Measurements from ENCODE around the gene LZTFL1. TPM values are rescaled to one million over a fixed set of nuclear protein-coding genes. Genes with fewer than 3 reads are reported as not detected.

LZTFL1 gene
- total RNA-seq, 1 experiment from 2014 or later = 9.1 TPM

GRCh38 chr3:45880725-45881077 lies 38.8 kb upstream of the LZTFL1 start:
- ATAC-seq = no peak
- POLR2A ChIA-PET = no interaction called here
- Mint-ChIP-seq H3K9me3 (no peaks in the 10 kb centered on the region), H3K4me3 (no peak overlapping the region), H3K36me3 (no peaks in the 10 kb centered on the region), H3K27ac (no peak overlapping the region), H3K4me1 (peaks cover 2% of the 10 kb centered on the region), H3K27me3 (ENCODE audit: low read depth) (peaks cover 7% of the 10 kb centered on the region)
- TF ChIP-seq ERG (CRISPR knock-in tag; IDR thresholded peaks at IDR 0.05) (no peak), CBFB (CRISPR knock-in tag; IDR thresholded peaks at IDR 0.05; ENCODE audit: low read depth) (no peak), AFF4 (CRISPR knock-in tag; IDR thresholded peaks at IDR 0.05; ENCODE audit: borderline replicate concordance) (no peak), MLX (CRISPR knock-in tag; IDR thresholded peaks at IDR 0.05) (no peak), SOX15 (CRISPR knock-in tag; IDR thresholded peaks at IDR 0.05) (no peak), E2F1 (CRISPR knock-in tag; IDR thresholded peaks at IDR 0.05) (no peak), GTF2I (CRISPR knock-in tag; conservative IDR thresholded peaks at IDR 0.05) (no peak), E2F4 (CRISPR knock-in tag; IDR thresholded peaks at IDR 0.05; ENCODE audit: borderline replicate concordance, low read depth) (no peak)
- CTCF ChIA-PET = no interaction called here
- no peak for DNase-seq (ENCODE audit: low spot score)

- Mint-ChIP-seq H3K4me1 (no peaks in the 10 kb centered on the region), H3K4me3 (no peak overlapping the region), H3K27ac (no peak overlapping the region), H3K36me3 (no peaks in the 10 kb centered on the region), H3K27me3 (ENCODE audit: low read depth) (peaks cover 5% of the 10 kb centered on the region), H3K9me3 (no peaks in the 10 kb centered on the region)
- no peak for TF ChIP-seq ZNF423 (CRISPR knock-in tag; IDR thresholded peaks at IDR 0.05)
- ChIA-PET POLR2A (no interaction called here), CTCF (no interaction called here)
- no peak for DNase-seq (ENCODE audit: low spot score)
- no peak for ATAC-seq
These were observed 36.2 kb upstream of the LZTFL1 start for GRCh38 chr3:45878124-45878523.

- ChIA-PET POLR2A (no interaction called here), CTCF (no interaction called here)
- peaks cover 13% of the 10 kb centered on the region for H3K4me1 Mint-ChIP-seq
- no peak overlapping the region for H3K4me3 Mint-ChIP-seq
- DNase-seq (ENCODE audit: low spot score) (no peak), ATAC-seq (no peak)
- peaks cover 5% of the 10 kb centered on the region for H3K27me3 Mint-ChIP-seq (ENCODE audit: low read depth)
- H3K9me3 Mint-ChIP-seq = no peaks in the 10 kb centered on the region
- no peaks in the 10 kb centered on the region for H3K36me3 Mint-ChIP-seq
- H3K27ac Mint-ChIP-seq = no peak overlapping the region
- TF ChIP-seq RORB (CRISPR knock-in tag; IDR thresholded peaks at IDR 0.05) (no peak), TEAD1 (CRISPR knock-in tag; IDR thresholded peaks at IDR 0.05) (no peak), EMX1 (CRISPR knock-in tag; IDR thresholded peaks at IDR 0.05) (no peak), ZNF219 (CRISPR knock-in tag; IDR thresholded peaks at IDR 0.05; ENCODE audit: borderline replicate concordance) (no peak), SMAD3 (CRISPR knock-in tag; IDR thresholded peaks at IDR 0.05; ENCODE audit: borderline replicate concordance) (no peak), NFE2L1 (CRISPR knock-in tag; IDR thresholded peaks at IDR 0.05) (no peak), IRF1 (CRISPR knock-in tag; IDR thresholded peaks at IDR 0.05) (no peak), ELF4 (CRISPR knock-in tag; IDR thresholded peaks at IDR 0.05; ENCODE audit: low read depth) (no peak), CDX4 (CRISPR knock-in tag; IDR thresholded peaks at IDR 0.05; ENCODE audit: borderline replicate concordance) (no peak), E2F4 (CRISPR knock-in tag; IDR thresholded peaks at IDR 0.05; ENCODE audit: borderline replicate concordance, low read depth) (no peak)
These were observed 32.9 kb upstream of the LZTFL1 start for GRCh38 chr3:45874677-45875346.

Data from WTC11 (cell line).